Measurements from ENCODE around the gene UBE3A. TPM values are rescaled to one million over a fixed set of nuclear protein-coding genes. Genes with fewer than 3 reads are reported as not detected.
A peak's percentile ranks its signal among the peaks of the same experiment; 100 is the strongest.

Gene UBE3A
- total and polyA plus RNA-seq, 9 of the 15 experiments (the other 6 are each of a cell fraction or from before 2014, with no cell fraction given): 29.3 to 103 (median 60.2) TPM

- no peak for ATAC-seq
- WGBS (ENCODE audit: insufficient coverage, low coverage, missing lambda C conversion rate): 100% methylated on average over 4 of the region's 4 CpGs
- H2AFZ ChIP-seq (ENCODE audit: low read depth, low read length): no peak overlapping the region
- FAIRE-seq: no peak
- no peaks in the 10 kb centered on the region for H3K79me2 ChIP-seq (ENCODE audit: control insufficient read depth, insufficient read depth, low read length)
- H3K9ac ChIP-seq (ENCODE audit: insufficient read depth in 1 of 2, low read depth in 2 of 2, low read length in 2 of 2): no peak overlapping the region
- no peak overlapping the region for H3K4me2 ChIP-seq (ENCODE audit: insufficient read depth, low read length)
- no peak overlapping the region for H3K4me3 ChIP-seq
- no TSS peak for BruUV-seq (replicated peaks)
- CTCF ChIA-PET (ENCODE audit: low intra/inter-chr PET ratio): no interaction called here
- H3K36me3 ChIP-seq (ENCODE audit: control insufficient read depth, insufficient read depth, low read length): peaks cover 36% of the 10 kb centered on the region
- TF ChIP-seq NFIC (IDR thresholded peaks at IDR 0.05) (no peak), IRF2 (CRISPR knock-in tag; IDR thresholded peaks at IDR 0.05) (no peak), HBP1 (CRISPR knock-in tag; IDR thresholded peaks at IDR 0.05) (no peak), POLR2B (IDR thresholded peaks at IDR 0.05; ENCODE audit: low read depth, partially characterized antibody) (peak; percentile 15), E2F3 (CRISPR knock-in tag; IDR thresholded peaks at IDR 0.05) (no peak), MAFG (tag; conservative IDR thresholded peaks at IDR 0.05) (no peak), SMARCB1 (IDR thresholded peaks at IDR 0.05; ENCODE audit: insufficient read length, low read depth) (no peak), POLR2AphosphoS2 (IDR thresholded peaks at IDR 0.05; ENCODE audit: low read length) (0 out of 2 replicates have a peak, but pooled peaks have one; percentile 7)
- in situ Hi-C loops (cut with MboI) (no loop called here), intact Hi-C loops (cut with micrococcal nuclease) (no loop called here)
- H3K9me1 ChIP-seq (ENCODE audit: control insufficient read depth, insufficient read depth, low read length): no peaks in the 10 kb centered on the region
- no peaks in the 10 kb centered on the region for H3K9me3 ChIP-seq (replicated peaks; ENCODE audit: control insufficient read depth, insufficient read depth, low read depth, low read length)
- H3K27ac ChIP-seq (ENCODE audit: extremely low read depth, low read depth, low read length): no peak overlapping the region
- H3K27me3 ChIP-seq (ENCODE audit: control insufficient read depth in 2 of 2, insufficient read depth in 2 of 2, low read length in 2 of 2): no peaks in the 10 kb centered on the region
- DNase-seq (ENCODE audit: extremely low read depth in 1 of 4, low spot score in 3 of 4): no peak
- no peaks in the 10 kb centered on the region for H3K4me1 ChIP-seq (replicated peaks in 1 of 2; ENCODE audit: control insufficient read depth in 2 of 2, insufficient read depth in 2 of 2, low read length in 2 of 2)
- POLR2A ChIA-PET: no interaction called here
- no peaks in the 10 kb centered on the region for H4K20me1 ChIP-seq (replicated peaks; ENCODE audit: control insufficient read depth, insufficient read depth, low read length)
Observed at GRCh38 chr15:25335279-25335678, 103.5 kb downstream of the UBE3A start.
